ENCODE data around the gene DTYMK.
"Not testable (repeated sequence)": the region's sequence is repeated elsewhere in the genome, so short reads cannot be mapped to it uniquely, and the experiment has no call there.

The DTYMK gene, protein sequence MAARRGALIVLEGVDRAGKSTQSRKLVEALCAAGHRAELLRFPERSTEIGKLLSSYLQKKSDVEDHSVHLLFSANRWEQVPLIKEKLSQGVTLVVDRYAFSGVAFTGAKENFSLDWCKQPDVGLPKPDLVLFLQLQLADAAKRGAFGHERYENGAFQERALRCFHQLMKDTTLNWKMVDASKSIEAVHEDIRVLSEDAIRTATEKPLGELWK

DNA sequence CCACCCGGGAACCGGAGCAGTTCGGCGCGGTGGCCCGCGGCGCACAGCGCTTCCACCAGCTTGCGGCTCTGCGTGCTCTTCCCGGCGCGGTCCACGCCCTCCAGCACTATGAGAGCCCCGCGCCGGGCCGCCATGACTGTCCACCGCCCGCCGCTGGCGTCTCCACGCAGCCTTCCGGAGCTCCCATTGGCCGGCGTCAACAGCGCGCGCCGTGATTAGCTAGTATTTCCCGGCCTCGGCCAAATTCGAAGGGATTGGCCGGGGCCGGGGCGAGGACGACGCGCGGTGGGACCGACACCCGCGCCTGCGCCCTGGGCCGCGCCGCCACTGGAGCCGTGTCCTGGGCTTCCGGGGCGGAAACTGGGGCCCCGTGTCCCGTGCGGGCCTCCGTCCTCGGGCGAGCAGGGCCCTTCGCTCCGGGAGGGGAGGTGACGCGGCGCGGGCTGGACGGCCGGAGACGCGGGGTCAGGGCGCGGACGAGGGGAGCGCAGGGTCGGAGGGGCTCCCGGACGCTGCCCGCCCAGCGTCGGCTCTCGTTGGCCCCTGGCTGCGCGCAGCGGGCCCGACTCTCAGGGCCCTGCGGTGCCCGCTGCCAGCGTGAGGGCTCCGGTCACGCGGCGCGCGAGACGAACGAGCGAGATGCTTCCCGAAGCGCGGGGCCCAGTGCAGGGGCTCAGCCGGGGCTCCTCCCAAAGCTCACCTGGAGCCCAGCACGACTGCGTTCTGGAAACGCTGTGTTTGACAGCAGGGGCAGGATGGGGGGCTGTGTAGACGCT, at the start of gene DTYMK:
Gene DTYMK (minus strand): TSS at position 166 of the 776 bp plus-strand sequence. CDS start 32 bp downstream, at position 134.
- no peak for FAIRE-seq

GRCh38 chr2:241736111-241736510, 49.5 kb upstream of the DTYMK start:
- no peak for FAIRE-seq

GRCh38 chr2:241734467-241735208, 48.0 kb upstream of the DTYMK start, which contains the start of gene D2HGDH:
Gene D2HGDH, plus strand, starts transcription at chr2:241734630. Its CDS starts 595 bp downstream, at chr2:241735225.
- FAIRE-seq, result no peak

DNA sequence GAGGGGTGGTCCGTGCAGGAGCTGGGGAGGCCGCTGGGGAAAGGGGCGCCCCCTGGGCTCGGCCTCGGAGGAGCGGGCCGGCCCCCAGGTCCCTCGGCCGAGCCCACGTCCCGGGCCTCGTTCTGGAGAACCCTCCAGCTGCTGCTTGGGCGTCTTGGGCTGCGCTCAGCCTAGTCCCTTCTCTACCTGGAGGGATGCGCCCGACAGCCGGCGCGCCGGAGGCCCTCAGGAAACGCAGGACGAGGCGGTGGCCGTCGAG, 47.5 kb upstream of the DTYMK start:
- FAIRE-seq, result no peak

GRCh38 chr2:241733391-241734207, 47.0 kb upstream of the DTYMK start:
- FAIRE-seq, result no peak

DNA sequence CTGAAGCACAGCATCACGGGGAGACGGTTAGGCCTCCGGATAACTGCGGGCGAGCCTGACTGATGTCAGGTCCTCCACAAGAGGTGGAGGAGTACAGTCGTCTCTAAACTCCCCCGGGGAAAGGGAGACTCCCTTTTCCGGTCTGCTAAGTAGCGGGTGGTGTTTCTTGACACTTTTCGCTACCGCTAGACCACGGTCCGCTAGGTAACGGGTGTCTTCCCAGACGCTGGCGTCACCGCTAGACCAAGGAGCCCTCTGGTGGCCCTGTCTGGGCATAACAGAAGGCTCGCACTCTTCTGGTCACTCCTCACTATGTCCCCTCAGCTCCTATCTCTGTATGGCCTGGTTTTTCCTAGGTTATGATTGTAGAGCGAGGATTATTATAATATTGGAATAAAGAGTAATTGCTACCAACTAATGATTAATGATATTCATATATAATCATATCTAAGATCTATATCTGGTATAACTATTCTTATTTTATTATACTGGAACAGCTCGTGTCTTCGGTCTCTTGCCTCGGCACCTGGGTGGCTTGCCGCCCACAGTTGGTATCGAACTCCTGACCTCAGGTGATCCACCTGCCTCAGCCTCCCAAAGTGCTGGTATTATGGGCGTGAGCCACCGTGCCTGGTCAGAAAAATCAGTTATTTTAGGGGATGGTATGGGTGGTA, 46.0 kb upstream of the DTYMK start:
- FAIRE-seq, result not testable (repeated sequence)

DNA sequence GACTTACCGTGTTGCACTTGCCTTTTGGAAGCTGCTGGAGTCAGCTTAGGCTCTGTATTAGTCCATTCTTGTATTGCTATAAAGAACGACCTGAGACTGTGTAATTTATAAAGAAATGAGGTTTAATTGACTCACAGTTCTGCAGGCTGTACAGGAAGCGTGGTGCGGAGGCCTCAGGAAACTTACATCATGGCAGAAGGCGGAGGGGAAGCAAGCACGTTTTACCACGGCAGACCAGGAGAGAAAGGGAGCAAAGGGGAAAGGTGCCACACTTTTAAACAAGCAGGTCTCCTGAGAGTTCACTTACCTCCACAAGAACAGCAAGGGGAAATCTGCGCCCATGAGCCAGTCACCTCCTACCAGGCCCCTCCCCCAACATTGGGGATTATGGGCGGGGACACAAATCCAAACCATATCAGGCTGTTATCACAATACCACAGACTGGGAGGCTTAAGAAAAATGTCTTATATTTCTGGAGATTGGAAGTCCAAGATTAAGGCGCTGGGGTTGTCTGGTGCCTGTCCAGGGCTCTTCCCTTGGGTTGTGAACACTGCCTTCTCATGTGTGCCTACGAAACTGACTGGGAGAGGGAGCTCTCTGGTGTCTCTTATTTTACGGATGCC, 44.2 kb upstream of the DTYMK start:
- no peak for FAIRE-seq

DNA sequence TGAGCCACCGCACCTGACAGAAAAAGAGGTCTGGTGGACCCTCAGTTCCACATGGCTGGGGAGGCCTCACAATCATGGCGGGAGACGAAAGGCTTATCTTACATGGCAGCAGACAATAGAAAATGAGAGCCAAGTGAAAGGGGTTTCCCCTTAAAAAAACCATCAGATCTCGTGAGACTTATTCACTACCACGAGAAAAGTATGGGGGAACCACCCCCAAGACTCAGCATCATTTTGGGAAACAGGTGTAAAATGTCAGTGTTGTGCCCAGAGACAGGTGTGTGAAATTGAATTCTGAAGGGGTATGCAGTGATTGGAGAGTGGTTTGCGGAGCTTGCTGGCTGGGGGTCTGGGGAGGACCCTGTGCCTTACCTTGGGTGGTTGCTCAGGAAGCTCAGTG, 43.3 kb upstream of the DTYMK start:
- no peak for FAIRE-seq

- FAIRE-seq, result no peak
Measured at GRCh38 chr2:241728627-241729026, 42.0 kb upstream of the DTYMK start.

GRCh38 chr2:241728000-241728399, 41.4 kb upstream of the DTYMK start:
- FAIRE-seq, result no peak

DNA sequence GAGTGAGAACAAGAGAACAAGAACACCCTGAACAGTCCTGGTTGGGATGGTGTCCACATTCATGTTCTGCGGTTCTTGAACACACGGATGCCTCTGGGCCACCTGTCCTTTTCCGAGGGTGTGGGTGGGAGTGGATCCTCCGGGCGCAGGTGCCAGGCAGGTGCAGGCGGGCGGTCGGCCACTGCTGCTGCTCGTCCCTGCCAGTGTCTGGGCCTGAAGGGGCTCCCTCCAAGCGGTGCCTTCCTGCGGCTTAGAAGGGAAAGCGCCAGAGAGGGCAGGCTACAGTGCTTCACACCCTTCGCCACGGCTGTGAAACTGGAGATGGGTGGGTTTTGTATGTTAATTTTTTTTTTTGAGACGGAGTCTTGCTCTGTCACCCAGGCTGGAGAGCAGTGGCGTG, 39.8 kb upstream of the DTYMK start:
- no peak for FAIRE-seq

DNA sequence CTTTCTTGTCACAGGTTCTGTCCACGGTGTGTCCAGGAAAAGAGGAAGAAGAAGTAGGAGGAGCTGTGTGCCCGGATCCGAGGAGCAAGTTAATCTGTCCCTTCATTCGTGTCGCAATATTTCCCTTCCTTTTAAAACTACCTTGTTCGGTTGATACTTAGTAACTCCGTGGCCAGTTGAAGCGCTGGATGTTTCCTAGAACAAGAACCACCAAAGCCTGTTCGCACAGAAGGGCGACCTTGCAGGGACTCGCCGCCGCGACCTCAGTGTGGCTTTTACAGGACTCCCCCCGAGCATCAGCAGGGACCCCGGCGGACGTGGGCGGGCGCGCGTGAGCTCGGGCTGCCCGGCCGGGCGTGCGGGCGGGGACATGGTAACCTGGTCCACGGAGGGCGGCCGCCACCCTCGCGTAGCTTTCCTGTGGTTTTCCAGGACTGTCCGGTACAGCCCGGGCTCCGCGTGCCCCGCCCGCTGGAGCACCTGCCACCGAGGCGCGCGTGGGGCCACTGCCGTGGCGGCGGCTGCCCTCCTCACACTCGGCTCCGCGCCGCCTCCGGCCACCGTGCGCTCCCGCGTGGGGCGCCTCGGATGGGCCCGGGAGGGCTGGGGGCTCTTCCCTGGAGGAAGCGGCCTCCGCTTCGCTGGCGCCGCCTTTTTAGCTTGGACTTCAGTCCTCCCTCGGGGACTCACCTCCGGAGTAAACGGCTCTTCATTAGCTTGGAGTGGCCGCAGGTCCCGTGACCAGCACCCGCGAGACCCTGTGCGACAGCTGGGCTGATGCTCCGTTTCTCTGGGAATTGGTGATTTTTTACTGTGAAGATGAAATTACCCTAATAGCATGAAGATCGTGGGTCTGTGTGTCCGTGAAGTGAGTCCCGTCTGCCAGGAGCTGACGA, 38.6 kb upstream of the DTYMK start:
- no peak for FAIRE-seq

DNA sequence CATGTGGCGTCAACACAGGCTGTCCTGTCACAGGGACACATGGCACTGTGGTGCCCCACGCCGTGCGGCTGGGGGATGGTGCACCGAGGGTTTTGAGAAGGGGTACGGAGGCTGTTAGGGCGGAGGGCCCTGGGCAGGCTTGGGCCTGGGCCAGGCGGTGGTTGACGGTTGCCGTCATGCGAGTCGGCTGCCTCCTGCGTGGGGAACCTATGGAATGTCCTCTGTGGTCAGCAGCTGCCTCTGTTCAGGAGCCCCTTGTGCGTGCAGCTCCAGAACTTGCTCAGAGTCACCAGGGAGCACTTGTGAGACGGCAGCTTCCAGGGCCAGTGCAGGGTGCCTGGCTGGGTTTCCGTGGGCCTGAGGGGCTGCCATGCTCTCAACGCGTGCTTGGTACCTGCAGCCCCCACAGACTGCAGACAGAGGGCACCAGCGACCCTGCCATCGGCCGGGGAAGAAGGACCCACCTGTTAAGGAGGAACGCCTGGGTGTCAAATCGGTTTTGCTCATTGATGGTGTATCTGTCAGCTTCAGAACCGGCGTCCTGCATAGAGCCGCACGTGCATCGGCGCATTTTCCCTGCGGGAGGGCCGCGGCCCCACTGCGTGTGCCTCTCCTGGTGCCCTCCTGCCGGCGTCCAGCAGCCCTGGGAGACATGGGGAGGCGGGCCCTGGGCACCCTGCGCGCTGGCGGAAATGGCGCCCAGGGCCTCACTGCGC, 37.8 kb upstream of the DTYMK start:
- no peak for FAIRE-seq

GRCh38 chr2:241722896-241723454, 36.4 kb upstream of the DTYMK start:
- FAIRE-seq, result no peak

DNA sequence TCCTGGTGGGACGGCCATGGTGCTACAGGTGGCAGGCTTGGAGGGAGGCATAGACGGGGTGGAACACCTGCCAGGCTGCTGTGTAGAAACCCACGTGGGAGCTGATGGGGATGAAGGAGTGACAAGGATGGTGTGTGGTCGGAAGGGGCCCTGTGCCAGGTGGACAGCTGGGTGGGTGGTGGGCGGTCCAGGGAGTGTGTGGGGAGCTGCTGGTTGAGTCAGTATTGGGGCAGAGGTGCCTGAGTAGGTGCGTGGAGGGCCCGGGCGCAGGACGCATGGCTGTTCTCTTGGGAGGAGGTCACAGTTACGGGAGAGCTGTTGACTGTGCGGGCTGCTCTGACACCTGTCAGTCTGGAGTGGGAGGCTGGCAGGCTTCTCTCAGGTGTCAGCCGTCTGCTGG, 35.2 kb upstream of the DTYMK start:
- no peak for FAIRE-seq

DNA sequence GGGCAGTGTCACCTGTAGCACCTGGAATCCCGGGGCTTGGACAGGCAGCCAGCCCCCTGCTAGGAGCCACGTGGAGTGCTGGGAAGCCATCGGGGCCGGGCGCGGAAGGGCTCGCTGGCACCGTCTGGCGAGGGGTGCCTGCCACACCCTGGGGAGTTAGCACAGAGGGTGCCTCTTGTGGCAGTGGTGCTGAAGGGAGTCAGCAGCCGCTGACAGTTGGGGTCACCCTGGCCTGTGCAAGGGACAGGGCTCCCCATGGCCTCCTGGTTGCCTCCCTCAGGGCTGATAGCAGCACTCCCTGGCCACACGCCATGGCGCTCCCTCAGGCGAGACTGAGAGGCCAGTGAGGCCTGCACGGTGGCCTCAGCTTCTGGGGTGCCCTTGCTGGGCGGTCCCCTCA, 33.9 kb upstream of the DTYMK start:
- FAIRE-seq, result no peak

GRCh38 chr2:241720099-241720498, 33.5 kb upstream of the DTYMK start:
- FAIRE-seq, result no peak

- FAIRE-seq, result no peak
Measured at GRCh38 chr2:241719093-241719492, 32.5 kb upstream of the DTYMK start.

DNA sequence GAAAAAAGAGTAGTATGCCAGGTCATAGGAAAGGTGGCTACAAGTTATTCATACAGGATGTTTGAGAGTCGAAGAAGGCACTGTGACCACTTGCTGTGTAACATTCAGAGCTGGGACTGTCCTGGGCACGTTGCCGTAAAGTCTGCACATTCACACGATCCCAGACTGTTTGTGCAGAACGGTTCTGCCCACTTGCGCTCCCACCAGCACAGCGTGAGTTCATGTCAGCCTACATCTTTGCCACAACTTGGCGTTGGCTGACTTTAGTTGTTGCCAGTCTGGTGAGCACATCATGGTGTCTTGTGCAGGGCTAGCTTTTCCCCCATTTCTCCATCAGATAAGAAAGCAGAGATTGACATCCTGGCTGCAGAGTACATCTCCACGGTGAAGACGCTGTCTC, 22.3 kb upstream of the DTYMK start:
- no peak for FAIRE-seq

DNA sequence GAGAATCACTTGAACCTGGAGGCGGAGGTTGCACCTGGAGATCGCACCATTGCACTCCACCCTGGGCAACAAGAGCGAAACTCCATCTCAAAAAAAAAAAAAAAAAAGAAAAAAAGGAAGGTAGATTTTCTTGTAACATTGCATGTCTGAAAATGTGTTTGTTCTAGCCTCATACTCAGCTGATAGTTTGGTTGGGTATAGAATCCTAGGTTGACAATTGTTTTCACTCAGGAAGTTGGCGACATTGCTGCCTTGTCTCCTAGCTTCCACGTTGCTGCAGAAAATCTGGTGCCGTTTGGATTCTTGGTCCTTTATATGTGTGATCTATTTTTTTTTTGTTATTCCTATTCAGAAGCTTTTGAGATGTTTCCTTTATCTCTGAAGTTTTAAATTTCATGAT, 19.9 kb upstream of the DTYMK start:
- no peak for FAIRE-seq

Measured in islet of Langerhans (tissue), 1 donor.